Vagina (tissue), 2 donors: ENCODE data around the gene PDE4D. TPM values are rescaled to one million over a fixed set of nuclear protein-coding genes. Genes with fewer than 3 reads are reported as not detected.

ENCODE experiments used
- DNase-seq, 2 donors: peaks; one replicate each; pipeline ENCODE4 v3.0.0-alpha.2; 2017; ENCODE audit errors: extremely low spot score in 2 of 2
- H3K27ac ChIP-seq: fragments of 200-600 bp; sonication (generic); one replicate; pipeline ENCODE4 v1.5.1; 2019
- H3K27me3 ChIP-seq: fragments of 200-600 bp; sonication (generic); one replicate; pipeline ENCODE4 v1.5.1; 2019
- H3K36me3 ChIP-seq, 2 donors: fragments of 200-600 bp; sonication (generic); one replicate each; pipeline ENCODE4 v1.5.1; 2017 to 2019
- H3K4me1 ChIP-seq: fragments of 200-600 bp; sonication (generic); one replicate; pipeline ENCODE4 v1.5.1; 2019
- H3K4me3 ChIP-seq, 2 donors: fragments of 200-600 bp; sonication (generic); 1 replicate in 1 of 2; 2 replicates in 1 of 2; pipeline ENCODE4 v1.5.1; 2016 to 2019
- H3K9me3 ChIP-seq: fragments of 200-600 bp; sonication (generic); one replicate; pipeline ENCODE4 v1.5.1; 2019
- POLR2A ChIP-seq, 2 donors: fragments of 450-650 bp; IDR thresholded peaks; one replicate each; pipeline ENCODE4 v1.6.1; 2017; ENCODE audit warnings: antibody characterized with exemption in 2 of 2, mild to moderate bottlenecking in 2 of 2, moderate library complexity in 2 of 2
- POLR2AphosphoS5 ChIP-seq, 2 donors: sonication (generic); formaldehyde crosslinking; IDR thresholded peaks; one replicate each; pipeline ENCODE4 v1.9.0; 2017; ENCODE audit warnings: antibody characterized with exemption in 2 of 2, mild to moderate bottlenecking in 2 of 2, low read depth in 1 of 2; ENCODE audit not compliant: insufficient read depth in 1 of 2
- intact Hi-C: fragments of 100-400 bp; cut with DNase I; formaldehyde crosslinking; loops from one replicate; pipeline ENCODE4 v1.15.1; 2023
- total RNA-seq: library from RNA; depleted of rRNA; stranded (reverse); fragments of >200 nt; gene quantifications from one replicate; pipeline ENCODE4 v1.2.3, GENCODE V29; 2016
- TF ChIP-seq, protein P1 (sequence below), 3 experiments: fragments of 450-650 bp in 2 of 3; fragments of 200-600 bp in 1 of 3; sonication (generic) in 1 of 3; IDR thresholded peaks; one replicate each; pipeline ENCODE4 v1.5.1; 2017 to 2019; ENCODE audit warnings: antibody characterized with exemption in 3 of 3, mild to moderate bottlenecking in 2 of 3, moderate library complexity in 2 of 3

The PDE4D gene
- total RNA-seq, 1 donor from 2014 or later = 86.9 TPM

DNA sequence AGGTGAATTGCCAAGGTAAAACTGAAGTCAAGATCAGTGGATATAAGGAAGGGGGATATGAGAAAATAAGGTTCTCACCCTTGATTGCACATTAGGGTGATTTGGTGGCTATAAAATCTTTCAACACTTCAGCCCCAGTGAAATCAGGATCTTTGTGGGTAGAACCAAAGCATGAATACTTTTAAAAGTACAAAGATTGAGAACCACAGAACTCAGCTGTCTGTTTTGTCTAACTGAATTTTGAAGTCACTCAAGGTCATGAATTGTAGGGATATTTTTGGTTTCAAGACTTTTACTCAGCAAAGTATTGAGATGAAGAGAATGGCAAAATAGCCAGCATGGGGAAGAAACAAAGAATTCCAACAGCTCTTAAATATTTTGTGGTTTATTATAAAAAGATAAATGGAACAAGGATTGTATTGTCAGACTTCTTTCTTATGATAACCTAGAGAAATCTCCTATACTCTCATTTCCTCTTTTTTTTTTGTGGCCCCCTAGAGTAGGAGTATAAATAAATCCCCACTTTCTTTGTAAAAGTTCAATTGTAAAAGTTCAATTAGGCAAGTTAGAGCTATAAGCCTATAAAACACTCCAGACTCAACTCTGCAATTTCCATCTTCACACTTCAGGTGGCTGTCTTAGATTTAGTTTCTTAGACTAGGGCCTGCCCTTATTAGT is 272.9 kb downstream of the PDE4D start:
- Histone ChIP-seq H3K4me3 (no peak overlapping the region), H3K36me3 (no peaks in the 10 kb centered on the region), H3K27me3 (no peaks in the 10 kb centered on the region), H3K9me3 (no peaks in the 10 kb centered on the region), H3K27ac (no peak overlapping the region), H3K4me1 (no peaks in the 10 kb centered on the region)
- TF ChIP-seq POLR2A (IDR thresholded peaks at IDR 0.05) (no peak), POLR2AphosphoS5 (IDR thresholded peaks at IDR 0.05; ENCODE audit: insufficient read depth in 1 of 2, low read depth in 1 of 2) (no peak)
- TF ChIP-seq, protein P1, sequence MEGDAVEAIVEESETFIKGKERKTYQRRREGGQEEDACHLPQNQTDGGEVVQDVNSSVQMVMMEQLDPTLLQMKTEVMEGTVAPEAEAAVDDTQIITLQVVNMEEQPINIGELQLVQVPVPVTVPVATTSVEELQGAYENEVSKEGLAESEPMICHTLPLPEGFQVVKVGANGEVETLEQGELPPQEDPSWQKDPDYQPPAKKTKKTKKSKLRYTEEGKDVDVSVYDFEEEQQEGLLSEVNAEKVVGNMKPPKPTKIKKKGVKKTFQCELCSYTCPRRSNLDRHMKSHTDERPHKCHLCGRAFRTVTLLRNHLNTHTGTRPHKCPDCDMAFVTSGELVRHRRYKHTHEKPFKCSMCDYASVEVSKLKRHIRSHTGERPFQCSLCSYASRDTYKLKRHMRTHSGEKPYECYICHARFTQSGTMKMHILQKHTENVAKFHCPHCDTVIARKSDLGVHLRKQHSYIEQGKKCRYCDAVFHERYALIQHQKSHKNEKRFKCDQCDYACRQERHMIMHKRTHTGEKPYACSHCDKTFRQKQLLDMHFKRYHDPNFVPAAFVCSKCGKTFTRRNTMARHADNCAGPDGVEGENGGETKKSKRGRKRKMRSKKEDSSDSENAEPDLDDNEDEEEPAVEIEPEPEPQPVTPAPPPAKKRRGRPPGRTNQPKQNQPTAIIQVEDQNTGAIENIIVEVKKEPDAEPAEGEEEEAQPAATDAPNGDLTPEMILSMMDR (IDR thresholded peaks at IDR 0.05) = no peak
- DNase-seq = no peak
- intact Hi-C loops = no loop called here

DNA sequence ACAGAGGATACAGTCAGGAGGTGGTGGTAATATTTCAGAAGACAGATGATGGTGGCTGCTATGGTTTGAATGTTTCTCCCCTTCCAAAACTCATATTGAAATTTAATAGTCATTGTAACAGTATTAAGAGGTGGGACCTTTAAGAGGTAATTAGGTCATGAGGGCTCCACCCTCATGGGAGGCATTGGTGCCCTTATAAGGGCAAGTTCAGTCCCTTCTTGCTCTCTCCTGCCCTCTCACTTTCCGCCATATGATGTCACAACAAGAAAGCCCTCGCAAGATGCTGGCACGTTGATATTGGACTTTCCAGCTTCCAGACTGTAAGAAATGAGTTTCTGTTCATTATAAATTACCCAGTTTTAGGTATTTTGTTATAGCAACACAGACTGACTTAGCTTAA is 274.9 kb downstream of the PDE4D start:
- no peak overlapping the region for H3K27ac ChIP-seq
- no peaks in the 10 kb centered on the region for H3K27me3 ChIP-seq
- DNase-seq = no peak
- H3K36me3 ChIP-seq = no peaks in the 10 kb centered on the region
- no peaks in the 10 kb centered on the region for H3K9me3 ChIP-seq
- no peak overlapping the region for H3K4me3 ChIP-seq
- intact Hi-C loops = loop anchor here (1.0 kb wide), 1 partner anchor 24 kb away; no protein-coding TSS in a partner anchor
- no peaks in the 10 kb centered on the region for H3K4me1 ChIP-seq
- TF ChIP-seq, protein P1 (IDR thresholded peaks at IDR 0.05) = no peak
- TF ChIP-seq POLR2A (IDR thresholded peaks at IDR 0.05) = no peak
- no peak for TF ChIP-seq POLR2AphosphoS5 (IDR thresholded peaks at IDR 0.05; ENCODE audit: insufficient read depth in 1 of 2, low read depth in 1 of 2)

DNA sequence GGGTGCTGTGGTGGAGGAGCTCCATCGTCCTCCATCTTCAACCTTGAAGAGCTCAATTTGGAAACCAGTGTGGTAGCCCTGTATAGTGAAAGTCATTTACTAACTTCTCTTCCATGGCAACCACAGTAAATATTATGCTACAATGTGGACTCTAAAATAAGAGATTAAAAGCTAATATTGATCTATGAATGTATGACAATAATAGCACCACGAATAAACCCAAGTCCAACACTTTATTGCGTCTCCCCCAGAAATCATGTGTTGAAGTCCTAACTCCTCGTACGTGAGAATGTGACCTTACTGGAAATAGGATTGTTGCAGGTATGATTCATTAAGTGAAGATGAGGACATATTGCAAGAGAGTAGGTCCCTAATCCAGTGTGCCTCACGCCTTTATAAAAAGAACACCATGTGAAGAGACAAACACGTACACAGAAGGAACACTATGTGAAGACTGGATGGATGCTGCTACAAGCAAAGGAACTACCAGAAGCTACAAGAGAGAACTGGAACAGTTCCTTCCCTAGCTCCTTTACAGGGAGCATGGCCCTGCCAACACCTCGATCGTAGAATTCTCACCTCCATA is 276.2 kb downstream of the PDE4D start:
- H3K4me3 ChIP-seq = no peak overlapping the region
- H3K4me1 ChIP-seq = no peaks in the 10 kb centered on the region
- H3K9me3 ChIP-seq = no peaks in the 10 kb centered on the region
- DNase-seq = no peak
- intact Hi-C loops = no loop called here
- H3K27ac ChIP-seq = no peak overlapping the region
- no peak for TF ChIP-seq POLR2A (IDR thresholded peaks at IDR 0.05)
- TF ChIP-seq, protein P1 (IDR thresholded peaks at IDR 0.05) = no peak
- TF ChIP-seq POLR2AphosphoS5 (IDR thresholded peaks at IDR 0.05; ENCODE audit: insufficient read depth in 1 of 2, low read depth in 1 of 2) = no peak
- no peaks in the 10 kb centered on the region for H3K27me3 ChIP-seq
- no peaks in the 10 kb centered on the region for H3K36me3 ChIP-seq

DNA sequence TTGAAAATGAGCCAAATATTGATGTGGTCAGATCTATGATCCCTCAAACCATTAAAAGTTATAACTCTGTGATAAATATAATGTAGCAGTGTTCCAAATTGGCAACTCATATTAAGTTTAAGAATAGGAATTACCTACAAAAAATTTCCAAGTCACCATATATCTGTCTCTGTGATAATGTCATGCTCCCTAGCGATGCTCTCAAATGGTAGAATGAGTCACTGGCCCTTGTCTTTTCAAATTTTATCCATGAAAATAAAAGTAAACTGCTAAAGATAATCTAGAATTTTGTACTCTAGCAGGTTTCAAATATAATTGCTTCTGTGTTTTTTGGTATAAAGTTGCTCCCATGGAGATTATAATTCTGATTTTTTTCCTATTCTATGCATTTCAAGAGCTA is 277.1 kb downstream of the PDE4D start:
- Histone ChIP-seq H3K36me3 (no peaks in the 10 kb centered on the region), H3K9me3 (no peaks in the 10 kb centered on the region), H3K4me3 (no peak overlapping the region), H3K27me3 (no peaks in the 10 kb centered on the region), H3K4me1 (no peaks in the 10 kb centered on the region), H3K27ac (no peak overlapping the region)
- TF ChIP-seq, protein P1 (IDR thresholded peaks at IDR 0.05) = no peak
- TF ChIP-seq POLR2AphosphoS5 (IDR thresholded peaks at IDR 0.05; ENCODE audit: insufficient read depth in 1 of 2, low read depth in 1 of 2) (no peak), POLR2A (IDR thresholded peaks at IDR 0.05) (no peak)
- no peak for DNase-seq
- intact Hi-C loops = no loop called here

DNA sequence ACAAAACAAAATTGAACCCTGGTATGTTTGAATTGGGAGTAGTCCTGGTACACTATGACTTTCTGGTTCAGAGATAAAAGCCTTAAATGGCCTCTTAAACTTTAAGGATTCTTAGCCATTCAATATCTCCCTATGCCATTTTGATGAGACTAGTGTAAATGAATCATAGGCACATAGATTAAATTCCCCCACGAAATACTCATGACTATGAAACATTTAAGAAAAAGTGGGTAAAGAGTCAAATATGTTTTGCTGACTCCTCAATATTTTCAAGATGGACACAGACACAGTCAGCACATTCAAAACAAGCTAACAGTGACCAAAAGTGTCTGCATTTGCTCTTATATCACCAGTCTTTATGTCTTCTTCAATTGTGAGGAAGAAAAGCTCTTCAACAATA is 278.3 kb downstream of the PDE4D start:
- Histone ChIP-seq H3K4me1 (no peaks in the 10 kb centered on the region), H3K36me3 (no peaks in the 10 kb centered on the region), H3K4me3 (no peak overlapping the region), H3K27ac (no peak overlapping the region), H3K9me3 (no peaks in the 10 kb centered on the region), H3K27me3 (no peaks in the 10 kb centered on the region)
- intact Hi-C loops = no loop called here
- no peak for TF ChIP-seq POLR2AphosphoS5 (IDR thresholded peaks at IDR 0.05; ENCODE audit: insufficient read depth in 1 of 2, low read depth in 1 of 2)
- no peak for TF ChIP-seq POLR2A (IDR thresholded peaks at IDR 0.05)
- TF ChIP-seq, protein P1 (IDR thresholded peaks at IDR 0.05) = no peak
- DNase-seq = no peak
